K562 (cell line): ENCODE data around the gene NOS2. TPM values are rescaled to one million over a fixed set of nuclear protein-coding genes. Genes with fewer than 3 reads are reported as not detected.

ENCODE experiments used
- ATAC-seq: fragments of 200-7000 bp; cut with Tn5 transposase; 3 replicates; pipeline ENCODE4 v1.9.1; 2020; ENCODE audit warnings: moderate library complexity
- BruUV-seq: library from RNA; stranded (reverse); fragments of 400-500 nt; replicated peaks from 2 replicates; lab custom pipeline; 2021; lab: Mats Ljungman, UMichigan
- CTCF ChIA-PET: fragments of 300-600 bp; formaldehyde crosslinking; extraction: SDS; loops from one replicate; lab custom pipeline; 2021; ENCODE audit warnings: low intra/inter-chr PET ratio; lab: Yijun Ruan, JAX
- POLR2A ChIA-PET: fragments of 300-600, 350-650 bp; sonication (Branson Sonifier 250); formaldehyde crosslinking; extraction: SDS; loops from one replicate; lab custom pipeline; 2021; ENCODE audit warnings: antibody characterized with exemption, inconsistent platforms; lab: Yijun Ruan, JAX
- DNase-seq, 4 experiments: peaks; one replicate each; pipeline versions ENCODE4 v3.0.0 to v3.0.0-alpha.2; 2011 to 2018; ENCODE audit warnings: low spot score in 3 of 4, mixed read lengths in 3 of 4; ENCODE audit errors: extremely low read depth in 1 of 4
- FAIRE-seq: peaks from 2 replicates; lab custom pipeline; 2011; peaks lifted over from hg19 to GRCh38; lab: Jason Lieb, UNC
- H2AFZ ChIP-seq: 2 replicates; pipeline ENCODE4 v1.6.0; 2011; ENCODE audit warnings: low read depth, low read length, control low read depth, inconsistent platforms
- H3K27ac ChIP-seq: fragments of 200-600 bp; 3 replicates; pipeline ENCODE4 v1.8.0; 2011; ENCODE audit warnings: low read depth, mild to moderate bottlenecking, control low read depth, inconsistent platforms, low read length, moderate library complexity, mixed read lengths; ENCODE audit errors: extremely low read depth
- H3K27me3 ChIP-seq, 2 experiments: fragments of 300-600 bp in 1 of 2; 2 replicates in 1 of 2; 3 replicates in 1 of 2; pipeline versions ENCODE4 v1.6.0 to v1.8.0; 2011; ENCODE audit warnings: inconsistent platforms in 2 of 2, low read length in 2 of 2, mild to moderate bottlenecking in 1 of 2, mixed read lengths in 1 of 2, moderate library complexity in 1 of 2; ENCODE audit not compliant: control insufficient read depth in 2 of 2, insufficient read depth in 2 of 2
- H3K36me3 ChIP-seq: fragments of 300-600 bp; 3 replicates; pipeline ENCODE4 v1.8.0; 2011; ENCODE audit warnings: mild to moderate bottlenecking, low read length, inconsistent platforms; ENCODE audit not compliant: control insufficient read depth, insufficient read depth
- H3K4me1 ChIP-seq, 2 experiments: fragments of 200-600 bp in 1 of 2; replicated peaks in 1 of 2; 2 replicates in 1 of 2; 3 replicates in 1 of 2; pipeline versions ENCODE4 v1.5.1 to v1.8.0; 2011; ENCODE audit warnings: inconsistent platforms in 2 of 2, low read length in 2 of 2, mild to moderate bottlenecking in 1 of 2, mixed read lengths in 1 of 2, moderate library complexity in 1 of 2; ENCODE audit not compliant: control insufficient read depth in 2 of 2, insufficient read depth in 2 of 2
- H3K4me2 ChIP-seq: 2 replicates; pipeline ENCODE4 v1.6.1; 2011; ENCODE audit warnings: low read length, control low read depth, inconsistent platforms, mixed read lengths; ENCODE audit not compliant: insufficient read depth
- H3K4me3 ChIP-seq: fragments of 200-600 bp; sonication (generic), shearing (Covaris generic); 2 replicates; pipeline ENCODE4 v1.5.1; 2016; ENCODE audit warnings: control low read depth, inconsistent platforms
- H3K79me2 ChIP-seq: fragments of 200-600 bp; 3 replicates; pipeline ENCODE4 v1.8.0; 2011; ENCODE audit warnings: low read length, inconsistent platforms; ENCODE audit not compliant: control insufficient read depth, insufficient read depth
- H3K9ac ChIP-seq, 2 experiments: 2 replicates each; pipeline versions ENCODE4 v1.6.0 to v1.6.1; 2011; ENCODE audit warnings: low read depth in 2 of 2, low read length in 2 of 2, control low read depth in 1 of 2, inconsistent platforms in 1 of 2, mild to moderate bottlenecking in 1 of 2, mixed read lengths in 1 of 2; ENCODE audit not compliant: insufficient read depth in 1 of 2
- H3K9me1 ChIP-seq: one replicate; pipeline ENCODE4 v1.6.0; 2011; ENCODE audit warnings: inconsistent platforms, mild to moderate bottlenecking, low read length, moderate library complexity; ENCODE audit not compliant: control insufficient read depth, insufficient read depth
- H3K9me3 ChIP-seq: replicated peaks from 2 replicates; pipeline ENCODE4 v1.5.1; 2011; ENCODE audit warnings: low read depth, low read length, inconsistent platforms; ENCODE audit not compliant: control insufficient read depth, insufficient read depth
- H4K20me1 ChIP-seq: replicated peaks from 2 replicates; pipeline ENCODE4 v1.6.1; 2011; ENCODE audit warnings: low read length, inconsistent platforms, mixed read lengths; ENCODE audit not compliant: control insufficient read depth, insufficient read depth
- CBFB ChIP-seq: sonication (generic); formaldehyde crosslinking; IDR thresholded peaks from 2 replicates; pipeline ENCODE4 v1.4.0; 2020; ENCODE audit warnings: mild to moderate bottlenecking, missing genetic modification reagents
- KAT7 ChIP-seq: sonication (generic); formaldehyde crosslinking; IDR thresholded peaks from 2 replicates; pipeline ENCODE4 v1.8.0; 2022; ENCODE audit warnings: missing genetic modification reagents, mild to moderate bottlenecking, borderline replicate concordance
- MAZ ChIP-seq, 2 experiments: fragments of 450-650 bp in 1 of 2; sonication (generic) in 1 of 2; formaldehyde crosslinking; IDR thresholded peaks in 1 of 2; conservative IDR thresholded peaks in 1 of 2; 2 replicates each; pipeline versions ENCODE4 v1.4.0 to v1.5.0; 2020; ENCODE audit warnings: mild to moderate bottlenecking in 1 of 2, missing genetic modification reagents in 1 of 2
- MEF2A ChIP-seq: IDR thresholded peaks from 2 replicates; pipeline ENCODE4 v1.6.1; 2011; ENCODE audit warnings: low read depth, mild to moderate bottlenecking, low read length, moderate library complexity; ENCODE audit not compliant: control insufficient read depth
- NR3C1 ChIP-seq: sonication (generic); formaldehyde crosslinking; IDR thresholded peaks from 2 replicates; pipeline ENCODE4 v1.8.1; 2022; ENCODE audit warnings: missing genetic modification reagents
- SMAD3 ChIP-seq: fragments of 450-650 bp; formaldehyde crosslinking; conservative IDR thresholded peaks from 2 replicates; pipeline ENCODE4 v1.4.0; 2020; ENCODE audit warnings: mild to moderate bottlenecking
- TAL1 ChIP-seq: fragments of 450-650 bp; IDR thresholded peaks from 2 replicates; pipeline ENCODE4 v1.6.1; 2016; ENCODE audit warnings: mild to moderate bottlenecking
- USF2 ChIP-seq: sonication (generic); formaldehyde crosslinking; IDR thresholded peaks from 2 replicates; pipeline ENCODE4 v1.5.0; 2020; ENCODE audit warnings: missing genetic modification reagents
- ZNF12 ChIP-seq: sonication (generic); formaldehyde crosslinking; IDR thresholded peaks from 2 replicates; pipeline ENCODE4 v1.4.0; 2020; ENCODE audit warnings: mild to moderate bottlenecking, missing genetic modification reagents
- ZNF347 ChIP-seq: fragments of 450-650 bp; formaldehyde crosslinking; IDR thresholded peaks from 2 replicates; pipeline ENCODE4 v1.4.0; 2020; ENCODE audit warnings: low read depth, mild to moderate bottlenecking, moderate library complexity
- ZNF764 ChIP-seq: fragments of 250-450 bp; sonication (Bioruptor Pico); IDR thresholded peaks from 2 replicates; pipeline ENCODE4 v1.4.0; 2020; ENCODE audit warnings: low read depth, mild to moderate bottlenecking, moderate library complexity
- WGBS: fragments of 100-300 bp; shearing (Covaris generic); methylation state at CpG from one replicate; pipeline ENCODE4 v1.1.6; 2016; ENCODE audit warnings: low coverage, mixed read lengths; ENCODE audit not compliant: insufficient coverage; ENCODE audit errors: missing lambda C conversion rate; 5-methylcytosine and 5-hydroxymethylcytosine counted together
- in situ Hi-C: fragments of 300-500 bp; cut with MboI; formaldehyde crosslinking; loops from 4 replicates; pipeline ENCODE4 v1.15.0; 2018; ENCODE audit warnings: inconsistent platforms, mixed read lengths
- intact Hi-C: fragments of 100-400 bp; cut with micrococcal nuclease; formaldehyde crosslinking; loops from 2 replicates; pipeline ENCODE4 v1.14.2; 2022
- polyA plus RNA-seq, 8 experiments: library from polyadenylated mRNA; depleted of rRNA in 4 of 8; stranded (reverse) in 5 of 8; unstranded in 3 of 8; fragments of >200 nt; fragmentation: Nextera tagmentation in 2 of 8; fragmentation: Illumina TruSeq in 1 of 8; extraction: Ambion mirVana in 2 of 8; extraction: Trizol in 1 of 8; gene quantifications; 2 replicates each; pipeline versions ENCODE4 v1.2.1 to v1.2.3, GENCODE V29; 2011 to 2014; ENCODE audit warnings: inconsistent platforms in 1 of 8, missing spikeins in 1 of 8
- total RNA-seq, 7 experiments: library from RNA; depleted of rRNA in 6 of 7; stranded (reverse); fragments of >200 nt in 6 of 7; fragmentation: Illumina TruSeq in 2 of 7; extraction: Trizol in 2 of 7; gene quantifications; 2 replicates each; pipeline versions ENCODE4 v1.2.1 to v1.2.3, GENCODE V29; 2011 to 2021; ENCODE audit warnings: low replicate concordance in 1 of 7
- TF ChIP-seq, protein P1 (sequence below): fragments of 250-450 bp; sonication (Bioruptor Pico); IDR thresholded peaks from 2 replicates; pipeline ENCODE4 v1.6.1; 2021; ENCODE audit warnings: mild to moderate bottlenecking
- TF ChIP-seq, protein P2 (sequence below): fragments of 250-450 bp; sonication (Bioruptor Pico); IDR thresholded peaks from 2 replicates; pipeline ENCODE4 v1.5.0; 2020; ENCODE audit warnings: mild to moderate bottlenecking, borderline replicate concordance

The NOS2 gene
- total and polyA plus RNA-seq, 9 of the 15 experiments (the other 6 are each of a cell fraction or from before 2014, with no cell fraction given): not detected

GRCh38 chr17:27765353-27765752, 35.0 kb downstream of the NOS2 start:
- H3K36me3 ChIP-seq: no peaks in the 10 kb centered on the region
- ChIA-PET CTCF (no interaction called here), POLR2A (no interaction called here)
- TF ChIP-seq ZNF12 (no peak), KAT7 (CRISPR knock-in tag) (no peak)
- no peaks in the 10 kb centered on the region for H3K9me3 ChIP-seq
- intact Hi-C loops: no loop called here
- in situ Hi-C loops: no loop called here
- peaks cover 7 to 57% of the 10 kb centered on the region in 2 experiments; a peak in 4 of 5 replicates for H3K27me3 ChIP-seq
- no peak overlapping the region for H3K4me2 ChIP-seq
- FAIRE-seq (no peak), ATAC-seq (no peak), DNase-seq (no peak)
- H2AFZ ChIP-seq: no peak overlapping the region
- H3K79me2 ChIP-seq: no peaks in the 10 kb centered on the region
- no TSS peak for BruUV-seq
- H3K9me1 ChIP-seq: no peaks in the 10 kb centered on the region
- no peak overlapping the region for H3K27ac ChIP-seq
- WGBS: 0% methylated on average over 9 of the region's 9 CpGs
- peaks cover 2% of the 10 kb centered on the region; the same call in 1 of the 2 replicates for H4K20me1 ChIP-seq
- no peak overlapping the region for H3K9ac ChIP-seq
- H3K4me3 ChIP-seq: no peak overlapping the region
- H3K4me1 ChIP-seq: peaks cover 0 to 7% of the 10 kb centered on the region in 2 experiments; a peak in 3 of 5 replicates

DNA sequence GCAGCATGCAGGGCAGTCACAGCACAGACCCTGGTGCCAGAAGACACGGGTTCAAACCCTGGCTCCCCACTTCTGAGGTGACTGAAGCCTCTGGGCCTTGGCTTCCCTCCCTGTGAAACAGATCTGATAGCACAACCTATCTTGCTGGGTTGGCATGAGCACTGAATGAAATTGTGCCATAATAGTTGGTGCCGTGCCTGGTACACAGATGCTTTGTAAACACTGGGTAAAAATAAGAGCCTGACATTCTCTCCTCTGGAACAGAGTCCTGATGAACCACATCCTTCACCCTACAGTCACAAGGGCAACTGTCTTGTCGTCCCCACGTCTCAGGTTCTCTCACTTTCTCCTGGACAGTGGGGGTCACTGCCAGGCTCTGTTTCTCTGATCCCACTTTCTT, 35.7 kb downstream of the NOS2 start:
- no peak for FAIRE-seq
- Histone ChIP-seq H4K20me1 (peaks cover 9% of the 10 kb centered on the region; the same call in 1 of the 2 replicates), H3K9ac (no peak overlapping the region), H3K9me1 (no peaks in the 10 kb centered on the region), H3K9me3 (no peaks in the 10 kb centered on the region), H3K36me3 (no peaks in the 10 kb centered on the region), H3K27me3 (peaks cover 7 to 56% of the 10 kb centered on the region in 2 experiments; a peak in 4 of 5 replicates), H3K27ac (no peak overlapping the region), H3K4me2 (no peak overlapping the region), H3K79me2 (no peaks in the 10 kb centered on the region), H3K4me1 (peaks cover 0 to 8% of the 10 kb centered on the region in 2 experiments; a peak in 3 of 5 replicates), H3K4me3 (no peak overlapping the region), H2AFZ (no peak overlapping the region)
- 0% methylated on average over 4 of the region's 4 CpGs for WGBS
- in situ Hi-C loops: loop anchor here (5.0 kb wide), 2 partner anchors 107 to 113 kb away; no protein-coding TSS in a partner anchor
- BruUV-seq: no TSS peak
- DNase-seq: no peak
- intact Hi-C loops: loop anchor here (5.0 kb wide), 2 partner anchors 43 to 488 kb away; no protein-coding TSS in a partner anchor
- ChIA-PET POLR2A (no interaction called here), CTCF (no interaction called here)
- no peak for ATAC-seq
- no peak for TF ChIP-seq MEF2A
- TF ChIP-seq USF2: no peak
- TF ChIP-seq ZNF347: no peak
- no peak for TF ChIP-seq MAZ (CRISPR knock-in tag; conservative IDR thresholded peaks at IDR 0.05 in 1 of 2, IDR thresholded peaks at IDR 0.05 in 1 of 2)
- TF ChIP-seq TAL1: no peak
- TF ChIP-seq, protein P1, sequence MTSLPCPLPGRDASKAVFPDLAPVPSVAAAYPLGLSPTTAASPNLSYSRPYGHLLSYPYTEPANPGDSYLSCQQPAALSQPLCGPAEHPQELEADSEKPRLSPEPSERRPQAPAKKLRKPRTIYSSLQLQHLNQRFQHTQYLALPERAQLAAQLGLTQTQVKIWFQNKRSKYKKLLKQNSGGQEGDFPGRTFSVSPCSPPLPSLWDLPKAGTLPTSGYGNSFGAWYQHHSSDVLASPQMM (CRISPR knock-in tag): no peak
- no peak for TF ChIP-seq NR3C1 (CRISPR knock-in tag)
- TF ChIP-seq, protein P2, sequence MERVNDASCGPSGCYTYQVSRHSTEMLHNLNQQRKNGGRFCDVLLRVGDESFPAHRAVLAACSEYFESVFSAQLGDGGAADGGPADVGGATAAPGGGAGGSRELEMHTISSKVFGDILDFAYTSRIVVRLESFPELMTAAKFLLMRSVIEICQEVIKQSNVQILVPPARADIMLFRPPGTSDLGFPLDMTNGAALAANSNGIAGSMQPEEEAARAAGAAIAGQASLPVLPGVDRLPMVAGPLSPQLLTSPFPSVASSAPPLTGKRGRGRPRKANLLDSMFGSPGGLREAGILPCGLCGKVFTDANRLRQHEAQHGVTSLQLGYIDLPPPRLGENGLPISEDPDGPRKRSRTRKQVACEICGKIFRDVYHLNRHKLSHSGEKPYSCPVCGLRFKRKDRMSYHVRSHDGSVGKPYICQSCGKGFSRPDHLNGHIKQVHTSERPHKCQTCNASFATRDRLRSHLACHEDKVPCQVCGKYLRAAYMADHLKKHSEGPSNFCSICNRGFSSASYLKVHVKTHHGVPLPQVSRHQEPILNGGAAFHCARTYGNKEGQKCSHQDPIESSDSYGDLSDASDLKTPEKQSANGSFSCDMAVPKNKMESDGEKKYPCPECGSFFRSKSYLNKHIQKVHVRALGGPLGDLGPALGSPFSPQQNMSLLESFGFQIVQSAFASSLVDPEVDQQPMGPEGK: no peak
- TF ChIP-seq SMAD3: no peak
- TF ChIP-seq ZNF764 (CRISPR knock-in tag): no peak
- TF ChIP-seq CBFB: no peak
